Peyer's patch (tissue), 4 donors: ENCODE data around the gene CTCFL.

Source experiments
- CTCF ChIP-seq, 6 experiments: fragments of 450-650 bp in 4 of 6; fragments of 200-600 bp in 2 of 6; sonication (generic) in 1 of 6; IDR thresholded peaks; one replicate each; pipeline ENCODE4 v1.5.1; 2017 to 2019; ENCODE audit warnings: antibody characterized with exemption in 6 of 6, mild to moderate bottlenecking in 3 of 6, moderate library complexity in 1 of 6
- POLR2A ChIP-seq, 2 donors: fragments of 450-650 bp; IDR thresholded peaks; one replicate each; pipeline ENCODE4 v1.5.1; 2017; ENCODE audit warnings: antibody characterized with exemption in 2 of 2, mild to moderate bottlenecking in 2 of 2, moderate library complexity in 2 of 2

GRCh38 chr20:57563522-57563921 is 38.6 kb upstream of the CTCFL start:
- no peak for TF ChIP-seq POLR2A (IDR thresholded peaks at IDR 0.05)
- TF ChIP-seq CTCF (IDR thresholded peaks at IDR 0.05): no peak
